ENCODE results near the gene BTG4. TPM values are rescaled to one million over a fixed set of nuclear protein-coding genes. Genes with fewer than 3 reads are reported as not detected.

Gene BTG4
- total RNA-seq, 1 donor from 2014 or later = 0.38 TPM

GRCh38 chr11:111557425-111558111, 45.4 kb upstream of the BTG4 start:
- peak overlapping the region; percentile 22 for H3K27ac ChIP-seq
- no peaks in the 10 kb centered on the region for H3K9me3 ChIP-seq
- intact Hi-C loops (cut with DNase I) = no loop called here
- no peak overlapping the region for H3K4me3 ChIP-seq
- peaks cover 7% of the 10 kb centered on the region for H3K36me3 ChIP-seq
- H3K27me3 ChIP-seq (ENCODE audit: low read depth) = no peaks in the 10 kb centered on the region
- ATAC-seq = peak; percentile 68 to 88
- H3K4me1 ChIP-seq = peaks cover 4% of the 10 kb centered on the region
- no peak for DNase-seq
- TF ChIP-seq, protein P1, sequence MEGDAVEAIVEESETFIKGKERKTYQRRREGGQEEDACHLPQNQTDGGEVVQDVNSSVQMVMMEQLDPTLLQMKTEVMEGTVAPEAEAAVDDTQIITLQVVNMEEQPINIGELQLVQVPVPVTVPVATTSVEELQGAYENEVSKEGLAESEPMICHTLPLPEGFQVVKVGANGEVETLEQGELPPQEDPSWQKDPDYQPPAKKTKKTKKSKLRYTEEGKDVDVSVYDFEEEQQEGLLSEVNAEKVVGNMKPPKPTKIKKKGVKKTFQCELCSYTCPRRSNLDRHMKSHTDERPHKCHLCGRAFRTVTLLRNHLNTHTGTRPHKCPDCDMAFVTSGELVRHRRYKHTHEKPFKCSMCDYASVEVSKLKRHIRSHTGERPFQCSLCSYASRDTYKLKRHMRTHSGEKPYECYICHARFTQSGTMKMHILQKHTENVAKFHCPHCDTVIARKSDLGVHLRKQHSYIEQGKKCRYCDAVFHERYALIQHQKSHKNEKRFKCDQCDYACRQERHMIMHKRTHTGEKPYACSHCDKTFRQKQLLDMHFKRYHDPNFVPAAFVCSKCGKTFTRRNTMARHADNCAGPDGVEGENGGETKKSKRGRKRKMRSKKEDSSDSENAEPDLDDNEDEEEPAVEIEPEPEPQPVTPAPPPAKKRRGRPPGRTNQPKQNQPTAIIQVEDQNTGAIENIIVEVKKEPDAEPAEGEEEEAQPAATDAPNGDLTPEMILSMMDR (IDR thresholded peaks at IDR 0.05) = no peak

- Histone ChIP-seq H3K9me3 (no peaks in the 10 kb centered on the region), H3K4me3 (no peak overlapping the region), H3K27me3 (ENCODE audit: low read depth) (no peaks in the 10 kb centered on the region), H3K27ac (no peak overlapping the region), H3K36me3 (peaks cover 2% of the 10 kb centered on the region), H3K4me1 (peaks cover 4% of the 10 kb centered on the region)
- TF ChIP-seq, protein P1 (IDR thresholded peaks at IDR 0.05) = no peak
- intact Hi-C loops (cut with DNase I) = no loop called here
- no peak for DNase-seq
- ATAC-seq = no peak
Observed at GRCh38 chr11:111555255-111555654, 43.1 kb upstream of the BTG4 start.

- no peak overlapping the region for H3K4me3 ChIP-seq
- peaks cover 4% of the 10 kb centered on the region for H3K4me1 ChIP-seq
- H3K9me3 ChIP-seq = no peaks in the 10 kb centered on the region
- H3K27me3 ChIP-seq (ENCODE audit: low read depth) = no peaks in the 10 kb centered on the region
- no peak for DNase-seq
- TF ChIP-seq, protein P1 (IDR thresholded peaks at IDR 0.05) = no peak
- H3K36me3 ChIP-seq = no peaks in the 10 kb centered on the region
- intact Hi-C loops (cut with DNase I) = no loop called here
- ATAC-seq = no peak
- no peak overlapping the region for H3K27ac ChIP-seq
Observed at GRCh38 chr11:111554532-111554931, 42.3 kb upstream of the BTG4 start.

GRCh38 chr11:111550258-111550657, 38.1 kb upstream of the BTG4 start:
- H3K27me3 ChIP-seq (ENCODE audit: low read depth) = no peaks in the 10 kb centered on the region
- no peak overlapping the region for H3K4me3 ChIP-seq
- TF ChIP-seq, protein P1 (IDR thresholded peaks at IDR 0.05) = no peak
- H3K27ac ChIP-seq = no peak overlapping the region
- DNase-seq = no peak
- intact Hi-C loops (cut with DNase I) = no loop called here
- no peak for ATAC-seq
- no peaks in the 10 kb centered on the region for H3K9me3 ChIP-seq
- peaks cover 12% of the 10 kb centered on the region for H3K36me3 ChIP-seq
- no peaks in the 10 kb centered on the region for H3K4me1 ChIP-seq

DNA sequence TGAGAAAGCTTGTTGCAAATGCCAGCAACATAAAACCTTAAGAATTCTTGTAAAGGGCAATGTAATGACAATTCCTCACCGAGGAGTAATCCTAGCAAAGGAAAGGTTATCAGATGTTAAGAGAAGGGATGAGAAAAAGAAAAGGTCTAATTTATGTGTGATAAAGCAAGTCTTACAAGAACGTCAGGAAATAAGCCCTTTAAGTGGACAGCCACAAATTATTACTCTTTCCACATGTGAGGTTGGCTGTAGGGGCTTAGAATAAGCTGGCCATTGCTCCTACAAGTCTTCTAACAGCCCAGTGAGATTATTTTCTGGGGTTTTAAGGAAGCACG, 37.6 kb upstream of the BTG4 start:
- Histone ChIP-seq H3K27me3 (ENCODE audit: low read depth) (no peaks in the 10 kb centered on the region), H3K9me3 (no peaks in the 10 kb centered on the region), H3K4me3 (no peak overlapping the region), H3K36me3 (peaks cover 12% of the 10 kb centered on the region), H3K4me1 (no peaks in the 10 kb centered on the region), H3K27ac (no peak overlapping the region)
- TF ChIP-seq, protein P1 (IDR thresholded peaks at IDR 0.05) = no peak
- ATAC-seq (no peak), DNase-seq (no peak)
- intact Hi-C loops (cut with DNase I) = no loop called here

Data from lower lobe of right lung (tissue), 2 donors.